HEK293T (cell line): ENCODE data around the gene TRIM8.

Source experiments
- ARNT ChIP-seq: fragments of 450-650 bp; IDR thresholded peaks from 2 replicates; pipeline ENCODE4 v1.6.1; 2017; ENCODE audit warnings: mild to moderate bottlenecking
- BHLHE40 ChIP-seq: fragments of 450-650 bp; IDR thresholded peaks from 2 replicates; pipeline ENCODE4 v1.6.1; 2016; ENCODE audit warnings: mild to moderate bottlenecking, moderate library complexity, borderline replicate concordance
- ELF4 ChIP-seq: fragments of 450-650 bp; IDR thresholded peaks from 2 replicates; pipeline ENCODE4 v1.6.1; 2017; ENCODE audit warnings: antibody characterized with exemption
- FOXA1 ChIP-seq: fragments of 450-650 bp; IDR thresholded peaks from 2 replicates; pipeline ENCODE4 v1.6.1; 2016; ENCODE audit warnings: mild to moderate bottlenecking
- FOXK2 ChIP-seq: fragments of 450-650 bp; IDR thresholded peaks from 2 replicates; pipeline ENCODE4 v1.6.1; 2016; ENCODE audit warnings: mild to moderate bottlenecking
- FOXM1 ChIP-seq: fragments of 450-650 bp; IDR thresholded peaks from 2 replicates; pipeline ENCODE4 v1.6.1; 2017; ENCODE audit warnings: mild to moderate bottlenecking, borderline replicate concordance
- HDGF ChIP-seq: fragments of 450-650 bp; IDR thresholded peaks from 2 replicates; pipeline ENCODE4 v1.6.1; 2017; ENCODE audit warnings: antibody characterized with exemption, borderline replicate concordance
- L3MBTL2 ChIP-seq: fragments of 450-650 bp; conservative IDR thresholded peaks from 2 replicates; pipeline ENCODE4 v1.6.1; 2016; ENCODE audit warnings: mild to moderate bottlenecking
- NFRKB ChIP-seq: fragments of 450-650 bp; IDR thresholded peaks from 2 replicates; pipeline ENCODE4 v1.6.1; 2016; ENCODE audit warnings: mild to moderate bottlenecking, moderate library complexity
- SP1 ChIP-seq: fragments of 450-650 bp; IDR thresholded peaks from 2 replicates; pipeline ENCODE4 v1.6.1; 2017
- SUZ12 ChIP-seq: fragments of 450-650 bp; IDR thresholded peaks from 2 replicates; pipeline ENCODE4 v1.6.1; 2016; ENCODE audit warnings: mild to moderate bottlenecking
- ZNF384 ChIP-seq: fragments of 450-650 bp; IDR thresholded peaks from 2 replicates; pipeline ENCODE4 v1.6.1; 2016
- TF ChIP-seq, protein P1 (sequence below): fragments of 450-650 bp; IDR thresholded peaks from 2 replicates; pipeline ENCODE4 v1.6.1; 2016

DNA sequence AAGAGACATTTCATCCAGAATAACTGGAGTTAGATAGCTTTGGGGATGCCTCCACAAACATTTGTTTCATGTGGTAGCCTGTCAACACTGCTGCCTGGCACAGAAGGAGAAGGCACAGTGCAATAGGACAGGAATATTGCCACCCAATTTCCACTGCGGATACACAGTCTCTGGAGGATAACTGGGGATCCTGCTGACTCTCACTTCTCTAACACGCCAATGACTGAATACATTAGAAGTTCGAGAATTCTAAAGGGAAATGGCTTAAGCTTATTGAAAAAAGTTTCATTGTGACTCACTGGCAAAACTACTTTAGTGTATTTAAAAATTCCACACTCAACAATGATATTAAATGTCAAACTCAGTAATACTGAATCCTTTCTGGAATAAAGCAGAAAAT, 57.0 kb downstream of the TRIM8 start:
- TF ChIP-seq FOXA1, result no peak
- no peak for TF ChIP-seq SP1
- no peak for TF ChIP-seq HDGF
- TF ChIP-seq, protein P1, sequence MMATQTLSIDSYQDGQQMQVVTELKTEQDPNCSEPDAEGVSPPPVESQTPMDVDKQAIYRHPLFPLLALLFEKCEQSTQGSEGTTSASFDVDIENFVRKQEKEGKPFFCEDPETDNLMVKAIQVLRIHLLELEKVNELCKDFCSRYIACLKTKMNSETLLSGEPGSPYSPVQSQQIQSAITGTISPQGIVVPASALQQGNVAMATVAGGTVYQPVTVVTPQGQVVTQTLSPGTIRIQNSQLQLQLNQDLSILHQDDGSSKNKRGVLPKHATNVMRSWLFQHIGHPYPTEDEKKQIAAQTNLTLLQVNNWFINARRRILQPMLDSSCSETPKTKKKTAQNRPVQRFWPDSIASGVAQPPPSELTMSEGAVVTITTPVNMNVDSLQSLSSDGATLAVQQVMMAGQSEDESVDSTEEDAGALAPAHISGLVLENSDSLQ, result no peak
- no peak for TF ChIP-seq FOXM1
- TF ChIP-seq ARNT, result no peak
- no peak for TF ChIP-seq SUZ12
- TF ChIP-seq ELF4, result no peak
- no peak for TF ChIP-seq FOXK2
- no peak for TF ChIP-seq ZNF384
- no peak for TF ChIP-seq BHLHE40
- no peak for TF ChIP-seq L3MBTL2
- no peak for TF ChIP-seq NFRKB
